H1 (cell line): Measurements from ENCODE around the gene ADGRV1. TPM values are rescaled to one million over a fixed set of nuclear protein-coding genes. Genes with fewer than 3 reads are reported as not detected.

Source experiments
- CTCF ChIA-PET: fragments of 300-600 bp; sonication (Branson Sonifier 250); formaldehyde crosslinking; loops from one replicate; lab custom pipeline; 2021; ENCODE audit not compliant: partially characterized antibody; lab: Charles Lee
- POLR2A ChIA-PET: fragments of 300-600 bp; sonication (Branson Sonifier 250); formaldehyde crosslinking; loops from one replicate; lab custom pipeline; 2021; ENCODE audit warnings: inconsistent platforms; ENCODE audit not compliant: partially characterized antibody; lab: Charles Lee
- DNase-seq, 2 experiments: peaks; one replicate each; pipeline versions ENCODE4 v3.0.0 to v3.0.0-alpha.2; 2010 to 2022; ENCODE audit warnings: low spot score in 2 of 2, low read depth in 1 of 2, mixed read lengths in 1 of 2
- FAIRE-seq: peaks from 2 replicates; lab custom pipeline; 2011; peaks lifted over from hg19 to GRCh38; lab: Jason Lieb, UNC
- H2AFZ ChIP-seq: 2 replicates; pipeline ENCODE4 v1.8.1; 2012; ENCODE audit warnings: low read length, inconsistent platforms
- H2AK5ac ChIP-seq: 2 replicates; pipeline ENCODE4 v1.6.1; 2013; ENCODE audit warnings: low read depth, low read length
- H2BK120ac ChIP-seq: replicated peaks from 2 replicates; pipeline ENCODE3; 2013; ENCODE audit warnings: low read depth, low read length, inconsistent platforms
- H2BK12ac ChIP-seq: 2 replicates; pipeline ENCODE4 v1.6.1; 2013; ENCODE audit warnings: low read depth, low read length
- H2BK15ac ChIP-seq: 2 replicates; pipeline ENCODE4 v1.6.1; 2013; ENCODE audit warnings: low read length
- H2BK20ac ChIP-seq: 2 replicates; pipeline ENCODE4 v1.6.1; 2013; ENCODE audit warnings: low read length
- H2BK5ac ChIP-seq: 2 replicates; pipeline ENCODE4 v1.6.1; 2013; ENCODE audit warnings: low read depth, low read length
- H3K14ac ChIP-seq: 2 replicates; pipeline ENCODE4 v1.6.1; 2013; ENCODE audit warnings: inconsistent platforms; ENCODE audit not compliant: insufficient read length
- H3K18ac ChIP-seq: 2 replicates; pipeline ENCODE4 v1.6.1; 2013; ENCODE audit warnings: low read length; ENCODE audit errors: extremely low read depth
- H3K23ac ChIP-seq: 2 replicates; pipeline ENCODE4 v1.6.1; 2013; ENCODE audit warnings: inconsistent platforms; ENCODE audit not compliant: insufficient read length
- H3K23me2 ChIP-seq: 2 replicates; pipeline ENCODE4 v1.6.1; 2013; ENCODE audit warnings: low read depth, low read length
- H3K27ac ChIP-seq: 2 replicates; pipeline ENCODE4 v1.6.1; 2011; ENCODE audit warnings: low read depth, low read length, inconsistent platforms
- H3K27me3 ChIP-seq, 4 experiments: replicated peaks in 1 of 4; 1 replicate in 1 of 4; 2 replicates in 3 of 4; pipeline versions ENCODE4 v1.6.1 to v1.8.1; 2011 to 2013; ENCODE audit warnings: low read length in 3 of 4, mild to moderate bottlenecking in 3 of 4, inconsistent platforms in 2 of 4, mixed read lengths in 2 of 4, moderate library complexity in 1 of 4; ENCODE audit not compliant: control insufficient read depth in 3 of 4, insufficient read depth in 3 of 4; ENCODE audit errors: extremely low read depth in 1 of 4
- H3K36me3 ChIP-seq, 4 experiments: 2 replicates each; pipeline versions ENCODE4 v1.6.1 to v1.8.1; 2011 to 2013; ENCODE audit warnings: mild to moderate bottlenecking in 4 of 4, low read length in 3 of 4, moderate library complexity in 2 of 4, control low read depth in 1 of 4, inconsistent platforms in 1 of 4; ENCODE audit not compliant: insufficient read depth in 4 of 4, control insufficient read depth in 2 of 4
- H3K4ac ChIP-seq: replicated peaks from 2 replicates; pipeline ENCODE3; 2013; ENCODE audit warnings: low read length, low read depth, mixed read lengths, inconsistent platforms; ENCODE audit not compliant: insufficient read length
- H3K4me1 ChIP-seq, 4 experiments: replicated peaks in 1 of 4; 1 replicate in 1 of 4; 2 replicates in 3 of 4; pipeline versions ENCODE4 v1.6.1 to v1.8.1; 2011 to 2013; ENCODE audit warnings: low read length in 3 of 4, inconsistent platforms in 2 of 4, mixed read lengths in 1 of 4; ENCODE audit not compliant: insufficient read depth in 4 of 4, control insufficient read depth in 3 of 4
- H3K4me2 ChIP-seq, 2 experiments: 2 replicates each; pipeline versions ENCODE4 v1.6.1 to v1.8.1; 2011 to 2013; ENCODE audit warnings: low read depth in 2 of 2, low read length in 2 of 2, control low read depth in 1 of 2, inconsistent platforms in 1 of 2, mild to moderate bottlenecking in 1 of 2; ENCODE audit not compliant: insufficient read depth in 1 of 2
- H3K4me3 ChIP-seq, 4 experiments: fragments of 200-600, 300-600 bp in 1 of 4; sonication (generic), shearing (Covaris generic), sonication (Bioruptor Twin) in 1 of 4; 2 replicates each; pipeline versions ENCODE4 v1.5.1 to v1.8.1; 2011 to 2016; ENCODE audit warnings: low read length in 4 of 4, low read depth in 3 of 4, control low read depth in 2 of 4, inconsistent platforms in 2 of 4, mild to moderate bottlenecking in 2 of 4, mixed read lengths in 1 of 4, moderate library complexity in 1 of 4; ENCODE audit not compliant: insufficient read depth in 2 of 4; ENCODE audit errors: extremely low read depth in 1 of 4
- H3K56ac ChIP-seq: replicated peaks from 2 replicates; pipeline ENCODE3; 2013; ENCODE audit warnings: low read depth, mild to moderate bottlenecking, mixed read lengths, low read length, inconsistent platforms; ENCODE audit not compliant: insufficient read length
- H3K79me1 ChIP-seq: 2 replicates; pipeline ENCODE4 v1.6.1; 2013; ENCODE audit warnings: low read depth, low read length, control low read depth
- H3K79me2 ChIP-seq, 2 experiments: 2 replicates each; pipeline versions ENCODE4 v1.6.1 to v1.8.1; 2012 to 2013; ENCODE audit warnings: low read length in 2 of 2, mild to moderate bottlenecking in 2 of 2, inconsistent platforms in 1 of 2; ENCODE audit not compliant: insufficient read depth in 2 of 2, control insufficient read depth in 1 of 2
- H3K9ac ChIP-seq, 4 experiments: replicated peaks in 1 of 4; 1 replicate in 1 of 4; 2 replicates in 3 of 4; pipeline versions ENCODE4 v1.6.1 to v1.8.1; 2011 to 2013; ENCODE audit warnings: low read depth in 3 of 4, low read length in 3 of 4, control low read depth in 2 of 4, mild to moderate bottlenecking in 2 of 4, moderate library complexity in 2 of 4, inconsistent platforms in 1 of 4; ENCODE audit errors: extremely low read depth in 1 of 4
- H3K9me3 ChIP-seq, 2 experiments: 2 replicates each; pipeline versions ENCODE4 v1.6.1 to v1.8.1; 2012 to 2013; ENCODE audit warnings: mild to moderate bottlenecking in 2 of 2, moderate library complexity in 2 of 2, control low read depth in 1 of 2, inconsistent platforms in 1 of 2, low read depth in 1 of 2, low read length in 1 of 2, mixed read lengths in 1 of 2; ENCODE audit not compliant: insufficient read depth in 2 of 2
- H4K20me1 ChIP-seq, 2 experiments: replicated peaks in 1 of 2; 2 replicates each; pipeline versions ENCODE3 to v1.8.1; 2011 to 2013; ENCODE audit warnings: inconsistent platforms in 2 of 2, low read length in 2 of 2, mild to moderate bottlenecking in 1 of 2; ENCODE audit not compliant: insufficient read depth in 2 of 2, control insufficient read depth in 1 of 2
- H4K5ac ChIP-seq: 2 replicates; pipeline ENCODE4 v1.6.1; 2013; ENCODE audit warnings: low read length, low read depth, mixed read lengths, inconsistent platforms; ENCODE audit not compliant: insufficient read length
- H4K8ac ChIP-seq: 2 replicates; pipeline ENCODE4 v1.8.0; 2013; ENCODE audit warnings: mild to moderate bottlenecking, moderate library complexity, low read length, inconsistent platforms; ENCODE audit not compliant: insufficient read depth; ENCODE audit errors: extremely low read depth
- H4K91ac ChIP-seq: replicated peaks from 2 replicates; pipeline ENCODE3; 2013; ENCODE audit warnings: low read length, mixed read lengths, inconsistent platforms; ENCODE audit not compliant: insufficient read length
- ASH2L ChIP-seq: fragments of 200-600, 300-600 bp; sonication (generic); IDR thresholded peaks from one replicate; pipeline ENCODE4 v1.7.1; 2017; ENCODE audit warnings: low read length
- CREB1 ChIP-seq: IDR thresholded peaks from 2 replicates; pipeline ENCODE4 v1.6.1; 2012; ENCODE audit warnings: inconsistent platforms
- EZH2 ChIP-seq: fragments of 200-600 bp; sonication (generic); IDR thresholded peaks from 2 replicates; pipeline ENCODE4 v1.7.1; 2012; ENCODE audit warnings: low read depth, mild to moderate bottlenecking, moderate library complexity, low read length, inconsistent platforms; ENCODE audit not compliant: severe bottlenecking
- FOSL1 ChIP-seq: IDR thresholded peaks from 2 replicates; pipeline ENCODE4 v1.6.1; 2011; ENCODE audit warnings: mild to moderate bottlenecking, low read depth, low read length, moderate library complexity; ENCODE audit not compliant: insufficient read depth
- MAFK ChIP-seq: IDR thresholded peaks from 2 replicates; pipeline ENCODE4 v1.6.1; 2012; ENCODE audit warnings: low read depth, mild to moderate bottlenecking, improper control_type of control experiment, low read length
- MAX ChIP-seq: IDR thresholded peaks from 2 replicates; pipeline ENCODE4 v1.6.1; 2012; ENCODE audit warnings: inconsistent platforms
- POU5F1 ChIP-seq: IDR thresholded peaks from 2 replicates; pipeline ENCODE4 v1.6.1; 2011; ENCODE audit warnings: low read depth, mild to moderate bottlenecking, low read length, moderate library complexity
- SUZ12 ChIP-seq: fragments of 200-600 bp; sonication (generic); IDR thresholded peaks from 2 replicates; pipeline ENCODE4 v1.6.1; 2012; ENCODE audit warnings: mild to moderate bottlenecking, inconsistent platforms, low read length, moderate library complexity, mixed read lengths
- polyA plus RNA-seq, 7 experiments: library from polyadenylated mRNA; depleted of rRNA in 3 of 7; stranded (reverse) in 5 of 7; unstranded in 2 of 7; fragments of >200 nt in 5 of 7; fragments of 200-250 nt in 2 of 7; gene quantifications; 1 replicate in 5 of 7; 2 replicates in 1 of 7; 4 replicates in 1 of 7; pipeline versions ENCODE4 v1.2.1 to v1.2.3, GENCODE V29; 2011 to 2013; ENCODE audit warnings: missing spikeins in 2 of 7, mixed read lengths in 2 of 7
- total RNA-seq: library from RNA; stranded (reverse); fragmentation: NEBNext Ultra II Directional; extraction: Animal tissue kit (Norgen Biotek cat#: 25700); gene quantifications from 2 replicates; pipeline ENCODE4 v1.2.1, GENCODE V29; 2021

ADGRV1 gene
- total and polyA plus RNA-seq, 2 of the 8 experiments (the other 6 are each of a cell fraction or from before 2014, with no cell fraction given): 53.1 to 62.2 TPM

DNA sequence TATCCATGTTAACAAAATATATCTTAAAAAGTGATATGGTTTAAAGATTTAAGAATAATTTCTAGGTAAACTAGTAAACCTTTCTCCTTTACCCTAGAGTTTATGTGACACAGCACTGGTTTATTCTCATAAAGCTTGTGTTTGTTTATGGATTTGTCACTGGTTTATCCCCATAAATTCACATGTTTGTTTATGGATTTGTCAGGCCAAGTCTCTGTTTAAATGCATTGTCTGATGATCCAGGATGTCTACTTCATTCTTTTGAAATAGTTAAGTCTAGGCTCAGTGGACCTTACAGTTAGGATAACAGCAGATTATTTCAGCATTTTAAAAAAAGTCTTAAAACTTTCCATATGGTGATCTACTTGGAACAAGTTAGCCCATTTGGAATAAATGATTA is 490.5 kb downstream of the ADGRV1 start:
- Histone ChIP-seq H4K8ac (no peak overlapping the region), H3K56ac (no peak overlapping the region), H2BK20ac (no peak overlapping the region), H3K4me3 (no peak overlapping the region), H3K14ac (no peak overlapping the region), H2AFZ (no peak overlapping the region), H2BK15ac (no peak overlapping the region), H3K79me1 (no peaks in the 10 kb centered on the region), H3K4me1 (peaks cover 0 to 4% (median 0%) of the 10 kb centered on the region in 4 experiments; a peak in 1 of 7 replicates), H2BK5ac (no peak overlapping the region), H3K27me3 (no peaks in the 10 kb centered on the region), H3K9ac (no peak overlapping the region), H3K36me3 (0 out of 8 replicates have a peak, but pooled peaks cover 0 to 2% (median 0%) of the 10 kb centered on the region in 4 experiments), H3K9me3 (no peaks in the 10 kb centered on the region), H3K18ac (no peak overlapping the region), H3K4me2 (no peak overlapping the region), H3K23ac (no peak overlapping the region), H3K4ac (no peak overlapping the region), H2AK5ac (no peak overlapping the region), H4K5ac (no peak overlapping the region), H2BK120ac (no peak overlapping the region), H3K23me2 (no peaks in the 10 kb centered on the region), H3K27ac (no peak overlapping the region), H2BK12ac (no peak overlapping the region), H4K91ac (no peak overlapping the region), H4K20me1 (peaks cover 0 to 2% of the 10 kb centered on the region in 2 experiments), H3K79me2 (no peaks in the 10 kb centered on the region)
- FAIRE-seq (no peak), DNase-seq (no peak)
- POLR2A ChIA-PET: no interaction called here
- CTCF ChIA-PET: interaction anchor here (1.9 to 2.7 kb wide), 2 partner anchors 10 to 117 kb away, joined by 7 to 9 read pairs; no protein-coding TSS in a partner anchor
- no peak for TF ChIP-seq POU5F1
- TF ChIP-seq FOSL1: no peak
- TF ChIP-seq MAX: no peak
- no peak for TF ChIP-seq SUZ12
- TF ChIP-seq CREB1: no peak
- no peak for TF ChIP-seq ASH2L
- no peak for TF ChIP-seq EZH2
- no peak for TF ChIP-seq MAFK
